Left lung (tissue), 10 donors: ENCODE measurements around the gene TMEM79. TPM values are rescaled to one million over a fixed set of nuclear protein-coding genes. Genes with fewer than 3 reads are reported as not detected.

Experiments
- ATAC-seq: fragments of 200-7000 bp; cut with Tn5 transposase; one replicate; pipeline ENCODE4 v1.9.1; 2020; ENCODE audit warnings: moderate library complexity
- DNase-seq, 4 donors: peaks; one replicate each; pipeline ENCODE4 v3.0.0-alpha.2; 2013 to 2020
- H3K27ac ChIP-seq, 2 donors: fragments of 200-600 bp; sonication (generic) in 1 of 2; one replicate each; pipeline versions ENCODE4 v1.5.0 to v1.8.0; 2020 to 2021
- H3K27me3 ChIP-seq, 2 donors: fragments of 200-600 bp; sonication (generic) in 1 of 2; one replicate each; pipeline versions ENCODE4 v1.5.0 to v1.8.0; 2020 to 2021
- H3K36me3 ChIP-seq, 2 donors: fragments of 200-600 bp; sonication (generic) in 1 of 2; one replicate each; pipeline versions ENCODE4 v1.5.0 to v1.8.0; 2020 to 2021
- H3K4me1 ChIP-seq, 2 donors: fragments of 200-600 bp; one replicate each; pipeline ENCODE4 v1.8.0; 2021
- H3K4me3 ChIP-seq, 2 donors: fragments of 200-600 bp; sonication (generic) in 1 of 2; one replicate each; pipeline versions ENCODE4 v1.5.0 to v1.8.0; 2020 to 2021; ENCODE audit warnings: mild to moderate bottlenecking in 1 of 2
- H3K9me3 ChIP-seq, 2 donors: fragments of 200-600 bp; sonication (generic) in 1 of 2; one replicate each; pipeline versions ENCODE4 v1.5.0 to v1.8.0; 2020 to 2021
- intact Hi-C, 2 donors: fragments of 100-400 bp; cut with DNase I; formaldehyde crosslinking; loops; one replicate each; pipeline versions ENCODE4 v1.11.2 to v1.14.2; 2022
- polyA plus RNA-seq, 6 donors: library from polyadenylated mRNA; unstranded; fragments of 120-200 nt; gene quantifications; one replicate each; pipeline ENCODE4 v1.2.1, GENCODE V29; 2013; ENCODE audit not compliant: insufficient read length in 6 of 6
- total RNA-seq, 2 donors: library from RNA; stranded (reverse); fragmentation: NEBNext Ultra II Directional; extraction: Animal tissue kit (Norgen Biotek cat#: 25700); gene quantifications; one replicate each; pipeline ENCODE4 v1.2.1, GENCODE V29; 2021
- TF ChIP-seq, protein P1 (sequence below), 2 donors: fragments of 200-600 bp; sonication (generic) in 1 of 2; IDR thresholded peaks; one replicate each; pipeline versions ENCODE4 v1.5.0 to v1.8.0; 2021; ENCODE audit warnings: antibody characterized with exemption in 2 of 2
- donor health status: DM: no; HTN: yes; CAD: no.
- donor health status: DM: no; HTN: no; CAD: no.

TMEM79 gene
- total and polyA plus RNA-seq, 8 donors = 3.5 to 10.3 (median 8.7) TPM

DNA sequence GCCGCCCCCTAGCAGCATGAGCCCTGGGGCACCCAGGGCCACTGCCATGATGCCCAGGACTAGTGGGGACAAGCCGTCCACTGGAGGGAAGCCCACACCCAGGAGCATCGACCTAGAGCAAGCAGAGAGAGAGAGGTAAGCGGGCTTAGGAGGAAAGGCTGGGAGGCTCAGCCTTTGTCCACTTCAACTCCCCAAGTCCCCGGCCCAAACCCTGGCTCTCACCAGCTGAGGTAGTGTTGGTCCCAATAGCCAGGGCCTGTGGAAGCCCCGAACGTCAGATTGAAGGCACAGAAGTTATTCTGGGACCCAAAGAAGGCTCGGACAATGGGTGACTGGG, 8.9 kb downstream of the TMEM79 start:
- DNase-seq (no peak), ATAC-seq (no peak)
- intact Hi-C loops = no loop called here

DNA sequence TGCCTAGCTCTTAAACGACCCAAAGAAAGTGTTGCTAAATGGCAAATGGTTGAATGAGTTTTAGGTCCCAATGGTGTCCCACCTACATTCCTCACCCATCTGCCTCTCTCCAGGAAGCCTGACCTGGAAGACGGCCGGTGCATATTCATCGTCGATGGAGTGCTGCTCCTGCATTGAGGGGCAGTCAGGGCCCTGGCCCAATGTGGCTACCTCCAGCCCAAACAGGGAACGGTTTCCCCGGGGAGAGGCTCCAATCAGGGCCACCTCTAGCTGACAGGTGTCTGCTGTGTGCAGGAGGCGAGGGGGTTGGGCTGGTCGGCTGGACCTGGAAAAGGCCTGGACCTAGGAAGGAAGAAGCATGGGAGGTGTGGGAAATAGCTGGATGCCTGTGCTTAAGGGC, 9.8 kb downstream of the TMEM79 start:
- Histone ChIP-seq H3K27me3 (no peaks in the 10 kb centered on the region), H3K4me1 (peaks cover 15 to 36% of the 10 kb centered on the region in 2 donors), H3K36me3 (peaks cover 0 to 14% of the 10 kb centered on the region in 2 donors), H3K9me3 (no peaks in the 10 kb centered on the region), H3K4me3 (peak overlapping the region in 1 of 2 donors; percentile 68), H3K27ac (no peak overlapping the region)
- ATAC-seq = no peak
- intact Hi-C loops = no loop called here
- DNase-seq = no peak
- TF ChIP-seq, protein P1, sequence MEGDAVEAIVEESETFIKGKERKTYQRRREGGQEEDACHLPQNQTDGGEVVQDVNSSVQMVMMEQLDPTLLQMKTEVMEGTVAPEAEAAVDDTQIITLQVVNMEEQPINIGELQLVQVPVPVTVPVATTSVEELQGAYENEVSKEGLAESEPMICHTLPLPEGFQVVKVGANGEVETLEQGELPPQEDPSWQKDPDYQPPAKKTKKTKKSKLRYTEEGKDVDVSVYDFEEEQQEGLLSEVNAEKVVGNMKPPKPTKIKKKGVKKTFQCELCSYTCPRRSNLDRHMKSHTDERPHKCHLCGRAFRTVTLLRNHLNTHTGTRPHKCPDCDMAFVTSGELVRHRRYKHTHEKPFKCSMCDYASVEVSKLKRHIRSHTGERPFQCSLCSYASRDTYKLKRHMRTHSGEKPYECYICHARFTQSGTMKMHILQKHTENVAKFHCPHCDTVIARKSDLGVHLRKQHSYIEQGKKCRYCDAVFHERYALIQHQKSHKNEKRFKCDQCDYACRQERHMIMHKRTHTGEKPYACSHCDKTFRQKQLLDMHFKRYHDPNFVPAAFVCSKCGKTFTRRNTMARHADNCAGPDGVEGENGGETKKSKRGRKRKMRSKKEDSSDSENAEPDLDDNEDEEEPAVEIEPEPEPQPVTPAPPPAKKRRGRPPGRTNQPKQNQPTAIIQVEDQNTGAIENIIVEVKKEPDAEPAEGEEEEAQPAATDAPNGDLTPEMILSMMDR (IDR thresholded peaks at IDR 0.05) = no peak

More for the DNA sequence above, 8.9 kb downstream of the TMEM79 start:
- H3K9me3 ChIP-seq = no peaks in the 10 kb centered on the region
- peaks cover 15 to 36% of the 10 kb centered on the region in 2 donors for H3K4me1 ChIP-seq
- H3K27me3 ChIP-seq = no peaks in the 10 kb centered on the region
- no peak overlapping the region for H3K27ac ChIP-seq
- TF ChIP-seq, protein P1 (IDR thresholded peaks at IDR 0.05) = no peak
- peaks cover 0 to 21% of the 10 kb centered on the region in 2 donors for H3K36me3 ChIP-seq
- no peak overlapping the region for H3K4me3 ChIP-seq

GRCh38 chr1:156295391-156295947, 11.3 kb downstream of the TMEM79 start, which contains the start of gene GLMP:
Gene GLMP (minus strand): TSS chr1:156295679. CDS start chr1:156295645, 34 bp downstream.
- TF ChIP-seq, protein P1 (IDR thresholded peaks at IDR 0.05) = no peak
- peaks cover 15 to 36% of the 10 kb centered on the region in 2 donors for H3K4me1 ChIP-seq
- H3K27me3 ChIP-seq = no peaks in the 10 kb centered on the region
- intact Hi-C loops = no loop called here
- H3K4me3 ChIP-seq = peak within 1 kb of the TSS; percentile 63 to 68
- DNase-seq = peak; percentile 69 to 87 (median 83)
- H3K27ac ChIP-seq = peak within 1 kb of the TSS; percentile 28 to 61
- peaks cover 0 to 14% of the 10 kb centered on the region in 2 donors for H3K36me3 ChIP-seq
- peak; percentile 65 for ATAC-seq
- no peaks in the 10 kb centered on the region for H3K9me3 ChIP-seq

- no peak for ATAC-seq
- intact Hi-C loops = no loop called here
Observed at GRCh38 chr1:156298852-156299357, 14.8 kb downstream of the TMEM79 start, which contains the start of gene VHLL. Gene VHLL (minus strand): TSS chr1:156299307. CDS start chr1:156299189, 118 bp downstream.

GRCh38 chr1:156303241-156303640, 19.1 kb downstream of the TMEM79 start:
- TF ChIP-seq, protein P1 (IDR thresholded peaks at IDR 0.05) = no peak
- intact Hi-C loops = no loop called here
- no peak overlapping the region for H3K4me3 ChIP-seq

More at GRCh38 chr1:156298852-156299357, 14.8 kb downstream of the TMEM79 start, which contains the start of gene VHLL:
- Histone ChIP-seq H3K4me3 (no peak within 1 kb of the TSS), H3K4me1 (peaks cover 10 to 16% of the 10 kb centered on the region in 2 donors), H3K36me3 (peaks cover 0 to 3% of the 10 kb centered on the region in 2 donors), H3K27ac (no peak within 1 kb of the TSS), H3K9me3 (no peaks in the 10 kb centered on the region), H3K27me3 (no peaks in the 10 kb centered on the region)
- no peak for DNase-seq
- TF ChIP-seq, protein P1 (IDR thresholded peaks at IDR 0.05) = no peak

More at GRCh38 chr1:156303241-156303640, 19.1 kb downstream of the TMEM79 start:
- Histone ChIP-seq H3K36me3 (peaks cover 0 to 45% of the 10 kb centered on the region in 2 donors), H3K4me1 (no peaks in the 10 kb centered on the region), H3K9me3 (no peaks in the 10 kb centered on the region), H3K27me3 (no peaks in the 10 kb centered on the region), H3K27ac (no peak overlapping the region)
- ATAC-seq = no peak
- DNase-seq = no peak
